Prostate gland (tissue), 2 donors: ENCODE measurements around the gene LRRC46. TPM values are rescaled to one million over a fixed set of nuclear protein-coding genes. Genes with fewer than 3 reads are reported as not detected.

Source experiments
- DNase-seq: peaks from one replicate; pipeline ENCODE4 v3.0.0-alpha.2; 2019; ENCODE audit warnings: low spot score
- H3K27ac ChIP-seq, 2 donors: fragments of 200-600 bp; sonication (generic); 2 replicates each; pipeline ENCODE4 v1.5.1; 2017 to 2019
- H3K27me3 ChIP-seq: fragments of 200-600 bp; sonication (generic); replicated peaks from 2 replicates; pipeline ENCODE4 v1.5.1; 2019; ENCODE audit not compliant: insufficient read depth
- H3K36me3 ChIP-seq, 2 donors: fragments of 200-600 bp; sonication (generic); 1 replicate in 1 of 2; 2 replicates in 1 of 2; pipeline versions ENCODE4 v1.5.1 to v1.8.1; 2017 to 2019
- H3K4me1 ChIP-seq: fragments of 200-600 bp; sonication (generic); replicated peaks from 2 replicates; pipeline ENCODE4 v1.5.1; 2019
- H3K4me3 ChIP-seq, 2 donors: fragments of 200-600 bp; sonication (generic); 2 replicates each; pipeline ENCODE4 v1.5.1; 2017 to 2019
- H3K9me3 ChIP-seq: fragments of 200-600 bp; sonication (generic); 2 replicates; pipeline ENCODE4 v1.5.1; 2017
- POLR2A ChIP-seq: fragments of 450-650 bp; IDR thresholded peaks from one replicate; pipeline ENCODE4 v1.6.1; 2016; ENCODE audit warnings: antibody characterized with exemption, mild to moderate bottlenecking
- POLR2AphosphoS5 ChIP-seq: sonication (generic); formaldehyde crosslinking; IDR thresholded peaks from one replicate; pipeline ENCODE4 v1.6.1; 2017; ENCODE audit warnings: antibody characterized with exemption
- WGBS: methylation state at CpG from one replicate; pipeline ENCODE4 v1.1.5; 2018; 5-methylcytosine and 5-hydroxymethylcytosine counted together
- intact Hi-C: fragments of 100-400 bp; cut with DNase I; formaldehyde crosslinking; loops from one replicate; pipeline ENCODE4 v1.14.2; 2022
- total RNA-seq, 2 donors: library from RNA; depleted of rRNA; stranded (reverse); fragments of >200 nt; gene quantifications; one replicate each; pipeline ENCODE4 v1.1.0, GENCODE V29; 2016
- TF ChIP-seq, protein P1 (sequence below), 4 experiments: fragments of 200-600 bp in 2 of 4; fragments of 450-650 bp in 2 of 4; sonication (generic) in 2 of 4; IDR thresholded peaks; 1 replicate in 3 of 4; 2 replicates in 1 of 4; pipeline ENCODE4 v1.5.1; 2016 to 2019; ENCODE audit warnings: antibody characterized with exemption in 4 of 4, mild to moderate bottlenecking in 2 of 4, moderate library complexity in 2 of 4

Gene LRRC46
- total RNA-seq, 2 donors from 2014 or later: 1.1 to 4.9 TPM

DNA sequence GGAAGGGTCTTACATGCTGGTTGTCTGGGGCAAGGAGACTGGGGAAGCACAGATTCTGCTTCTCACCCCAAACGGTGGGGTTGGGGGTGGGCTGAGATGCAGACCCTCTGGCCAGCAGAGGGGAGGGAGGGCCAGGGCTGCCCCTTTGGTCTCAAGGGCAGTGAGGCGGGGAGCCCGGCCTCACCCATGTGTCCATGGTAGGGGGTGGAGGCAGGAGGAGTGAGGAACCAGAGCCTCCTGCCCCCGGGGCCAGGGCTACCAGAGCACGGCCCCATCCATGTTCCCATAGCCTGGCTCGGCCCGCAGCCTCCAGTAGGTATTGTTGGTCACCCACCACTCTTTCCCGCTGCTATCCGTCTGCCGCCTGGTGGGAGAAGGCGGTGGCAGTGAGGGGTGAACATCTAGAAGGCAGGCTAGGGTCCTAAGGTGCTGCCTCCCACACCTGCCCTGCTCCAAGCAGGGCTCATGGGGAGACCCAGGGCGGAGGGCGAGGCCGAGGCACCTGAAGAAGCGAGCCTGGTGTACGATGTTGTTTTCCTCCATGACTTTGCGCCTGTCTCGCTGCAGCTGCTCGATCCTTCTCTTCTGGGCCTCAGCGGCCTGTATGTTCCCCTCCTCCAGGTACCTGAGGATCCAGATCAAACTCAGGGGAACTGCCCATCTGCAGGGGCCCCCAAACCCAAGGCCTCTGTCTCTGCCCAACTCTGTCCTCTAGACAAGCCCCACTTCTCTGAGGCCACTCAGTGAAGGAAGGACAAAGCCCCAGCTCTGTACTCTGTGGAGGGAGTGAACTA lies 23.2 kb upstream of the LRRC46 start:
- Histone ChIP-seq H3K27ac (no peak overlapping the region), H3K27me3 (no peaks in the 10 kb centered on the region), H3K4me1 (no peaks in the 10 kb centered on the region), H3K9me3 (no peaks in the 10 kb centered on the region), H3K36me3 (no peaks in the 10 kb centered on the region), H3K4me3 (no peak overlapping the region)
- DNase-seq: no peak
- WGBS: 90% methylated on average over 18 of the region's 20 CpGs
- intact Hi-C loops: loop anchor here (10.0 kb wide), 1 partner anchor 113 kb away; the partner anchor contains the start of gene TBKBP1
- TF ChIP-seq POLR2AphosphoS5 (no peak), POLR2A (no peak)
- TF ChIP-seq, protein P1, sequence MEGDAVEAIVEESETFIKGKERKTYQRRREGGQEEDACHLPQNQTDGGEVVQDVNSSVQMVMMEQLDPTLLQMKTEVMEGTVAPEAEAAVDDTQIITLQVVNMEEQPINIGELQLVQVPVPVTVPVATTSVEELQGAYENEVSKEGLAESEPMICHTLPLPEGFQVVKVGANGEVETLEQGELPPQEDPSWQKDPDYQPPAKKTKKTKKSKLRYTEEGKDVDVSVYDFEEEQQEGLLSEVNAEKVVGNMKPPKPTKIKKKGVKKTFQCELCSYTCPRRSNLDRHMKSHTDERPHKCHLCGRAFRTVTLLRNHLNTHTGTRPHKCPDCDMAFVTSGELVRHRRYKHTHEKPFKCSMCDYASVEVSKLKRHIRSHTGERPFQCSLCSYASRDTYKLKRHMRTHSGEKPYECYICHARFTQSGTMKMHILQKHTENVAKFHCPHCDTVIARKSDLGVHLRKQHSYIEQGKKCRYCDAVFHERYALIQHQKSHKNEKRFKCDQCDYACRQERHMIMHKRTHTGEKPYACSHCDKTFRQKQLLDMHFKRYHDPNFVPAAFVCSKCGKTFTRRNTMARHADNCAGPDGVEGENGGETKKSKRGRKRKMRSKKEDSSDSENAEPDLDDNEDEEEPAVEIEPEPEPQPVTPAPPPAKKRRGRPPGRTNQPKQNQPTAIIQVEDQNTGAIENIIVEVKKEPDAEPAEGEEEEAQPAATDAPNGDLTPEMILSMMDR (IDR thresholded peaks at IDR 0.05): no peak

DNA sequence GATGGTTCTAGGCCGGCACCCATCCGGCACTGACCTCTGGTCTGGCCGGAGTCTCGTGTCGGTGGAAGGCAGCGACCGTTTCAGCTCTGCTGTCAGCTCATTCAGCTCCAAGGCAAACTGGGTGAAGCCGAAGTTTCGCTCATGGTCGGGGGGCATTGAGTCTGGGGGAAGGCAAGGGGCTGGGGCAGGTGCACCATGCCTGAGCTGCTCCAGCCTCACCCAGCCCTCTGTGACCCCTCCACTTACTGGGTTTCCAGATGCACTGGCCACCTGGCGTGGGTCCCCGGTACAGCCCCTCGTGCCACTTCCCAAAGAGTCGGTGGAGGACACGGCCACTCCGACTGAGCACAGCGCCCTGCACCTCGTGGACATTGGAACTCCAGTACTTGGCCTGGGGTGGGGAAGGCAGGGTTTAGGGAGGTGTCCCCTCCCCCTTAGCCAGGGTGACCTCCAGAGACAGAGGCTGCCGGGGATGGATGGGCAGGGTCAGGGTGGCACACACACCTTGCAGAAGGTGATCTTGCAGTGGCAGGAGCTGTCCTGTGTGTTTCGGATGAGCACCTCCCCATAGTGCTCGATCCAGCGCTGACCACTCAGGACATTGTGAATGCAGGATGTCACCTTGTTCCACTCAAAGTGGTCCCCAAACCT lies 22.5 kb upstream of the LRRC46 start:
- H3K27ac ChIP-seq: no peak overlapping the region
- no peak for DNase-seq
- intact Hi-C loops: loop anchor here (10.0 kb wide), 1 partner anchor 114 kb away; the partner anchor contains the start of gene TBKBP1
- H3K9me3 ChIP-seq: no peaks in the 10 kb centered on the region
- WGBS: 95% methylated on average over 22 of the region's 22 CpGs
- H3K4me1 ChIP-seq: no peaks in the 10 kb centered on the region
- no peaks in the 10 kb centered on the region for H3K36me3 ChIP-seq
- no peak overlapping the region for H3K4me3 ChIP-seq
- no peaks in the 10 kb centered on the region for H3K27me3 ChIP-seq
- TF ChIP-seq POLR2AphosphoS5: no peak
- TF ChIP-seq, protein P1 (IDR thresholded peaks at IDR 0.05): no peak
- TF ChIP-seq POLR2A: no peak

DNA sequence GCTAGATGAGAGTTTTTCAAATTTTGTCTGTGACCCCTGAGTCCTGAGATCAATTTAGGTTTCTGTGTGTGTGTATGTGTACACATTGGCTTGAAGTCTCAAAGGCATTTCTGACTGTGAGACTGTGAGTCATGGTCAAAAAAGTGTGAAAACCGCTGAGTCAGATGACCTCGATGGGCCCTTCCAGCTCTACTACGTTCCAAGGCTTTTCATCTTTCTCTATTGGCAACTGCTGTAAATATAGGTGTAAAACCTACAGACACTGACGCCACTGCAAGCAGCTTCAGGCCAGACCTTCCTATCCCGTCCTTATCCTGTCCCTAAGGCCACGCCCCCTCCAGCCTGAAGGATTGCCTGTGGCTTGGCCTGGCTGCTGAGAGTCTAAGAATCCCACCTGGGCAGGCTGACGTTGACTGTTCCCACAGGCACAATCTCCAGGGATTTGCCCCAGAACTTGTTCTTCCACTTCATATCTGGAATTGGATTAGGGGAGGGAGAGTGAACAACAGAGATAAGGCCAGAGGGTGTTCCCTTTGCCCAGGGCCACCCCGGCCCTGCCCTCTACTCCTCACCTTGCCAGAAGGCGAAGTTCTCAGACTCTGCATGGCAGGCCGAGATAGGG lies 21.2 kb upstream of the LRRC46 start:
- Histone ChIP-seq H3K36me3 (peaks cover 0 to 5% of the 10 kb centered on the region in 2 donors), H3K9me3 (no peaks in the 10 kb centered on the region), H3K4me1 (no peaks in the 10 kb centered on the region), H3K4me3 (no peak overlapping the region), H3K27me3 (no peaks in the 10 kb centered on the region), H3K27ac (peak overlapping the region in 1 of 2 donors; percentile 5)
- intact Hi-C loops: no loop called here
- WGBS: 55% methylated on average over 10 of the region's 10 CpGs
- TF ChIP-seq POLR2A: no peak
- TF ChIP-seq POLR2AphosphoS5: no peak
- TF ChIP-seq, protein P1 (IDR thresholded peaks at IDR 0.05): no peak
- DNase-seq: no peak

DNA sequence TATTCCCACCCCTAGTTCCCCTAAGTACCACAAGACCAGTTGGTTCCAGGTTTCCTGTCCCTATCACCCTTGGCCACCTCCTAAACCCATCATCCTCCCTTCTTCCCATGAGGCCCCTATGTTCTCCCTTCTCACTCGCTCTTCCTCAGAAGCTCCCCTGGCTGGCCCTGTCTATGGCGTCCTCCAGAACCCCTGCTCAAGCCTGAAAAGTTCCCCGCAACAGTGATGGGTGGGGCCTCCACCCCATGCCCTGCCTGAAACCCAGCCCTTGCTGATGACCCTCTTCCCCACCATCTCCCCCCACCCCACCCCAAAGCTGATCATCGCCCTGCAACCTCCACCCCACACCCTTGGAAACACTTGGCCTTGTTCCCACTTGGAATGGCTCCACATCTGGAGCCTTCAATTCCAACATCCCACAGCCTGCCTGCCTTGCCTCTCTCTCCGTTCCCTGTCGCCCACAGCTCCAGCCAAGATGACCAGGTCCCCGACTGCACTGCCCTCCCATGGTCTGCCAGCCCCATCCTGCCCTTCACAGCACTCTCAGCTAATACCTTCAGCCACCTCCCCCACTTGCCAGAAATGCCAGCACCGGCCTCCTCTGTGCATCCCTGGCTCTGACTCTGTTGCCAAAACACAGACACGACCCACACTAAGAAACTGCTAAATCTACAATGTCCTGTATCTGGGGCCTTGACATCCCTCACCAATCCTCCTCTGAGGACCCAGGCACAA lies 20.4 kb upstream of the LRRC46 start:
- peak overlapping the region in 1 of 2 donors; percentile 5 for H3K27ac ChIP-seq
- H3K4me1 ChIP-seq: no peaks in the 10 kb centered on the region
- H3K27me3 ChIP-seq: no peaks in the 10 kb centered on the region
- H3K4me3 ChIP-seq: no peak overlapping the region
- 76% methylated on average over 9 of the region's 9 CpGs for WGBS
- intact Hi-C loops: no loop called here
- TF ChIP-seq, protein P1 (IDR thresholded peaks at IDR 0.05): no peak
- TF ChIP-seq POLR2A (no peak), POLR2AphosphoS5 (no peak)
- H3K36me3 ChIP-seq: peaks cover 0 to 9% of the 10 kb centered on the region in 2 donors
- H3K9me3 ChIP-seq: no peaks in the 10 kb centered on the region
- DNase-seq: no peak
